DOHH2 (cell line): ENCODE data around the gene SRGAP3.

Experiments used
- EZH2phosphoT487 ChIP-seq: fragments of 200-600 bp; sonication (generic); IDR thresholded peaks from 2 replicates; pipeline ENCODE4 v1.6.1; 2017; ENCODE audit warnings: borderline replicate concordance, mild to moderate bottlenecking, antibody characterized with exemption, low read length, moderate library complexity, mixed read lengths
- TF ChIP-seq, protein P1 (sequence below): fragments of 200-600 bp; sonication (generic); IDR thresholded peaks from one replicate; pipeline ENCODE4 v1.5.1; 2014; ENCODE audit warnings: antibody characterized with exemption, mild to moderate bottlenecking, low read depth, low read length; ENCODE audit not compliant: poor library complexity, severe bottlenecking

GRCh38 chr3:9108876-9109567 lies 140.4 kb downstream of the SRGAP3 start:
- TF ChIP-seq EZH2phosphoT487: no peak
- TF ChIP-seq, protein P1, sequence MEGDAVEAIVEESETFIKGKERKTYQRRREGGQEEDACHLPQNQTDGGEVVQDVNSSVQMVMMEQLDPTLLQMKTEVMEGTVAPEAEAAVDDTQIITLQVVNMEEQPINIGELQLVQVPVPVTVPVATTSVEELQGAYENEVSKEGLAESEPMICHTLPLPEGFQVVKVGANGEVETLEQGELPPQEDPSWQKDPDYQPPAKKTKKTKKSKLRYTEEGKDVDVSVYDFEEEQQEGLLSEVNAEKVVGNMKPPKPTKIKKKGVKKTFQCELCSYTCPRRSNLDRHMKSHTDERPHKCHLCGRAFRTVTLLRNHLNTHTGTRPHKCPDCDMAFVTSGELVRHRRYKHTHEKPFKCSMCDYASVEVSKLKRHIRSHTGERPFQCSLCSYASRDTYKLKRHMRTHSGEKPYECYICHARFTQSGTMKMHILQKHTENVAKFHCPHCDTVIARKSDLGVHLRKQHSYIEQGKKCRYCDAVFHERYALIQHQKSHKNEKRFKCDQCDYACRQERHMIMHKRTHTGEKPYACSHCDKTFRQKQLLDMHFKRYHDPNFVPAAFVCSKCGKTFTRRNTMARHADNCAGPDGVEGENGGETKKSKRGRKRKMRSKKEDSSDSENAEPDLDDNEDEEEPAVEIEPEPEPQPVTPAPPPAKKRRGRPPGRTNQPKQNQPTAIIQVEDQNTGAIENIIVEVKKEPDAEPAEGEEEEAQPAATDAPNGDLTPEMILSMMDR: no peak
